HG03432 (cell line): Measurements from ENCODE around the gene SPOCK2.

Experiments used
- ATAC-seq: cut with Tn5 transposase; IDR thresholded peaks from one replicate; pipeline ENCODE4 v1.9.1; 2021; ENCODE audit warnings: mild to moderate bottlenecking, moderate library complexity; ENCODE audit not compliant: unreplicated experiment

SPOCK2 gene

GRCh38 chr10:72013202-72013945 lies 75.0 kb downstream of the SPOCK2 start:
- ATAC-seq = no peak

DNA sequence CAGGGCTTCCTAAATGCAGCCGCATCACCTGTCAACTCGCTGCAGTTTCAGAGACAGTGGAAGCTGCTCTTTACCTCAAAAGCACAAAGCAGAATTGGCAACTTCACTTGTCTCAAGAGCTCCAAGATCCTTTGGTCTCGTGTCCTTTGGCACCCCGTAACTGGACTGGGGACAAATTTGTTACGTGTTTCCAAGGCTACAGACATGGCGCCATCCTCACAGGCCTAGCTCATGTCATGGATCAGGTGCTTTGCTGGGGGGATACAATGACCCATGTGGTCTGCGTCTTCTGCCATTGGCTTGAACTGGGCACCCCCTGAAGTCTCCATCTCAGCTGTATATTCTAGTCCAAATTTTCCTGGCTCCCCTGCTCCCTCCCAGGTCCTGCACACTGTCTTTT lies 75.6 kb downstream of the SPOCK2 start:
- no peak for ATAC-seq

GRCh38 chr10:72011976-72012512 lies 76.3 kb downstream of the SPOCK2 start:
- no peak for ATAC-seq

DNA sequence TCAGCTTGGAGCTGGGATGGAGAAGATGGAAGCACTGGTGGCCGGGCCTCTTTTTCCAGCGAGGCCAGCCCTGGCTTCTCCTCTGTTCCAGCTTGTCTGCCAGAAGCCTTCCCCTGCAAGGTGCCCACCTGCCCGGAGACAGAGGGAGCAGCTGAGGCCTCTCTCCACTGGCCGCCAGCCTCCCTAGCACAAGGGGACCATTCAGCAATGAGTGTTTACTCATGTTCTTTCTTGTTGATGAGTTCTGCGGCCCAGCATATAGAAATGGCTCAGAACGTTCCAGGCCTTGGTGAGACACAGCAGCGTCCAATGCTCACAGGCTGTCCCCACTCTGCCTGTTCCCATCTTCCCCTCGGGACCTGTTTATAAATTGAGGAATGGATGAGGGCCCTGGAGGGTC lies 76.9 kb downstream of the SPOCK2 start:
- no peak for ATAC-seq

- ATAC-seq = no peak
Observed at GRCh38 chr10:72011016-72011415, 77.3 kb downstream of the SPOCK2 start.

- no peak for ATAC-seq
Observed at GRCh38 chr10:72010234-72010973, 77.9 kb downstream of the SPOCK2 start.

- ATAC-seq = no peak
Observed at GRCh38 chr10:72009425-72010081, 78.8 kb downstream of the SPOCK2 start.

GRCh38 chr10:72009051-72009424 lies 79.3 kb downstream of the SPOCK2 start:
- ATAC-seq = no peak
